ENCODE data around the gene CACNA1A. TPM values are rescaled to one million over a fixed set of nuclear protein-coding genes. Genes with fewer than 3 reads are reported as not detected.

The CACNA1A gene
- total and polyA plus RNA-seq, 2 of the 13 experiments (the other 11 are each of a cell fraction or from before 2014, with no cell fraction given) = not detected

- TF ChIP-seq PCBP1 (IDR thresholded peaks at IDR 0.05; ENCODE audit: borderline replicate concordance, low read depth, low read length) (no peak), ZSCAN5A (CRISPR knock-in tag; IDR thresholded peaks at IDR 0.05; ENCODE audit: borderline replicate concordance) (no peak; the same call in 1 of the 2 replicates), TBL1XR1 (IDR thresholded peaks at IDR 0.05; ENCODE audit: borderline replicate concordance, low read length, partially characterized antibody) (peak; percentile 14), NR2F2 (IDR thresholded peaks at IDR 0.05; ENCODE audit: borderline replicate concordance, low read depth) (no peak), DNMT3B (CRISPR knock-in tag; conservative IDR thresholded peaks at IDR 0.05) (no peak), HNRNPLL (IDR thresholded peaks at IDR 0.05; ENCODE audit: low read depth, low read length, poor library complexity, severe bottlenecking) (peak; percentile 83), ZMYM4 (CRISPR knock-in tag; IDR thresholded peaks at IDR 0.05) (peak; percentile 79), GATAD2A (CRISPR knock-in tag; IDR thresholded peaks at IDR 0.05) (peak; percentile 88), JUNB (CRISPR knock-in tag; IDR thresholded peaks at IDR 0.05; ENCODE audit: borderline replicate concordance) (no peak), GZF1 (CRISPR knock-in tag; IDR thresholded peaks at IDR 0.05) (no peak), TCF7 (IDR thresholded peaks at IDR 0.05; ENCODE audit: low read depth) (no peak), ZNF761 (CRISPR knock-in tag; conservative IDR thresholded peaks at IDR 0.05) (no peak), ZNF563 (CRISPR knock-in tag; IDR thresholded peaks at IDR 0.05) (peak; percentile 59; the same call in 1 of the 2 replicates), GFI1 (CRISPR knock-in tag; IDR thresholded peaks at IDR 0.05; ENCODE audit: borderline replicate concordance) (0 out of 2 replicates have a peak, but pooled peaks have one; percentile 19), HES4 (CRISPR knock-in tag; IDR thresholded peaks at IDR 0.05; ENCODE audit: borderline replicate concordance) (no peak), SOX13 (IDR thresholded peaks at IDR 0.05) (peak; percentile 22; the same call in 1 of the 2 replicates), SOX13 (CRISPR knock-in tag; conservative IDR thresholded peaks at IDR 0.05 in 1 of 2, IDR thresholded peaks at IDR 0.05 in 1 of 2) (peak in 1 of 2 experiments; percentile 39; a peak in 1 of 4 replicates), TRAFD1 (CRISPR knock-in tag; IDR thresholded peaks at IDR 0.05; ENCODE audit: borderline replicate concordance) (no peak), MYC (CRISPR knock-in tag; IDR thresholded peaks at IDR 0.05; ENCODE audit: borderline replicate concordance) (peak; percentile 89), EZH2 (conservative IDR thresholded peaks at IDR 0.05; ENCODE audit: low read depth, low read length) (no peak), MED8 (CRISPR knock-in tag; IDR thresholded peaks at IDR 0.05; ENCODE audit: insufficient replicate concordance) (peak; percentile 82), CREB1 (IDR thresholded peaks at IDR 0.05) (peak; percentile 70), CREB1 (CRISPR knock-in tag; IDR thresholded peaks at IDR 0.05) (no peak; the same call in 1 of the 2 replicates), E2F2 (CRISPR knock-in tag; IDR thresholded peaks at IDR 0.05; ENCODE audit: borderline replicate concordance) (no peak), ZNF180 (CRISPR knock-in tag; IDR thresholded peaks at IDR 0.05; ENCODE audit: borderline replicate concordance, low read depth) (no peak), RFXAP (CRISPR knock-in tag; IDR thresholded peaks at IDR 0.05; ENCODE audit: borderline replicate concordance) (0 out of 2 replicates have a peak, but pooled peaks have one; percentile 85)
These were observed 343.3 kb downstream of the CACNA1A start (continued) for GRCh38 chr19:13162724-13163608.

All from HepG2 (cell line).